Measurements from ENCODE around the gene RHEB. TPM values are rescaled to one million over a fixed set of nuclear protein-coding genes. Genes with fewer than 3 reads are reported as not detected.

Gene RHEB
- total and polyA plus RNA-seq, 2 donors (not counting 3 experiments of a cell fraction or from before 2014, with no cell fraction given), result 59.4 to 108 TPM

GRCh38 chr7:151539088-151539671, 19.5 kb upstream of the RHEB start:
- no peak for DNase-seq (ENCODE audit: low read depth, low spot score)
- Histone ChIP-seq H3K4me1 (ENCODE audit: control insufficient read depth, extremely low read depth, insufficient read depth, low read length) (no peaks in the 10 kb centered on the region), H3K9me1 (replicated peaks; ENCODE audit: control insufficient read depth, extremely low read depth, insufficient read depth, low read length) (no peaks in the 10 kb centered on the region), H3K36me3 (ENCODE audit: control insufficient read depth in 2 of 2, extremely low read depth in 1 of 2, insufficient read depth in 2 of 2, low read length in 2 of 2) (no peaks in the 10 kb centered on the region), H3K4me3 (replicated peaks in 1 of 3; ENCODE audit: insufficient read depth in 1 of 3, low read depth in 1 of 3, low read length in 3 of 3) (no peak overlapping the region), H3K9me3 (replicated peaks; ENCODE audit: control insufficient read depth, insufficient read depth, low read length) (no peaks in the 10 kb centered on the region), H3K4me2 (ENCODE audit: insufficient read depth, low read length) (no peak overlapping the region), H3K9ac (replicated peaks; ENCODE audit: extremely low read depth, insufficient read depth, low read length) (no peak overlapping the region), H3K27me3 (ENCODE audit: control insufficient read depth in 2 of 2, insufficient read depth in 2 of 2, low read length in 2 of 2) (peaks cover 7 to 25% of the 10 kb centered on the region in 2 experiments), H4K20me1 (replicated peaks; ENCODE audit: control insufficient read depth, extremely low read depth, insufficient read depth, low read length) (no peaks in the 10 kb centered on the region), H3K27ac (ENCODE audit: insufficient read depth, low read depth, low read length) (no peak overlapping the region), H2AFZ (ENCODE audit: low read depth, low read length) (no peak overlapping the region), H3K79me2 (ENCODE audit: control insufficient read depth, insufficient read depth, low read length) (no peaks in the 10 kb centered on the region)
- CTCF ChIA-PET, result interaction anchor here (1.1 to 1.8 kb wide), 7 partner anchors 11 to 219 kb away, joined by 3 to 5 read pairs (median 3); no protein-coding TSS in a partner anchor
- no TSS peak for BruUV-seq (replicated peaks)
- intact Hi-C loops (cut with micrococcal nuclease) (no loop called here), dilution Hi-C loops (cut with MboI; ENCODE audit: extremely low pct_ligation_motif_present, low sequenced_read_pairs) (no loop called here)
- TF ChIP-seq MAX (IDR thresholded peaks at IDR 0.05; ENCODE audit: insufficient read depth, insufficient read length) (no peak), JUN (IDR thresholded peaks at IDR 0.05; ENCODE audit: borderline replicate concordance, insufficient read depth, insufficient read length, low read depth) (no peak), GATA2 (IDR thresholded peaks at IDR 0.05; ENCODE audit: insufficient read depth, insufficient read length, low read depth, low read length) (no peak), POLR2AphosphoS5 (IDR thresholded peaks at IDR 0.05; ENCODE audit: insufficient read depth, low read depth, low read length) (no peak), CTCF (IDR thresholded peaks at IDR 0.05; ENCODE audit: extremely low read depth in 1 of 2, insufficient read depth in 1 of 2, low read depth in 1 of 2, low read length in 2 of 2) (no peak), POLR2A (IDR thresholded peaks at IDR 0.05; ENCODE audit: low read depth, low read length) (no peak)
- no peak for FAIRE-seq
- POLR2A ChIA-PET, result interaction anchor here (1.5 kb wide), 1 partner anchor 20 kb away, joined by 5 read pairs; the partner anchor contains the start of gene RHEB

Data from endothelial cell of umbilical vein (primary cell).